Activated effector memory CD4-positive, alpha-beta T cell treated with Interleukin-2 at 50 U/mL for 16 hours (primary cell): Measurements from ENCODE around the gene B3GNT9.

Experiments
- DNase-seq: peaks from one replicate; pipeline ENCODE4 v3.0.0-alpha.2; 2020

B3GNT9 gene

DNA sequence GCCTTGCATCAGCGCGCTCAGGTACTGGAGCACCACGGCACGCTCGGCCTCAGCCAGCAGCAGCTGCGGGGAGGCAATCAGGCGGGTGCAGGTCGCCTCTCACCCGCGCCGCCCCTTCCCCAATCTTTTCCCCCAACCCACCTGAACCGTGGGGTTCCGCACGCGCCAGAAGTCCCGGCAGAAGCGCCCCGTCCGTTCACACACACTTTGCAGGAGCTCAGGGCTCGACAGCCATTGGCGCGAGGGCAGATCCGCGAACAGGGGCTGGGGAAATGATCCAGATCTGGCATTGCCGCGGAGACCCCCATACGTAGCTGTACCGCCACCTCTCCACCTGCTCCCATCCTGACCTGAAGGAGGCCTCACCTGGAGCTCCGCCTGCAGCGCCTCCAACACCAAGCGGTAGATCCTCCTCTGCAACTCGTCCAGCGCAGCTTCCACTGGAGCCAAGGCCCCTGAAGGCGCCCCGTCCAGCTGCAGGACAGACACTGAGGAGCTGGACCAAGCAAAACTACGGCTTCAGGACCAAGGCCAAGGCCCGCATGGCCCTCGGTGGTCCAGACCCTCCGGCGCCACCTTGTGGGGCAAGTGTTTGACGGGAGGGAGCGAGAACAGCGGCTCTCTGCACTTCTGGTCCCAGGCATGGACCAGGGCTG, 34.3 kb upstream of the B3GNT9 start:
- DNase-seq, result peak; percentile 74

DNA sequence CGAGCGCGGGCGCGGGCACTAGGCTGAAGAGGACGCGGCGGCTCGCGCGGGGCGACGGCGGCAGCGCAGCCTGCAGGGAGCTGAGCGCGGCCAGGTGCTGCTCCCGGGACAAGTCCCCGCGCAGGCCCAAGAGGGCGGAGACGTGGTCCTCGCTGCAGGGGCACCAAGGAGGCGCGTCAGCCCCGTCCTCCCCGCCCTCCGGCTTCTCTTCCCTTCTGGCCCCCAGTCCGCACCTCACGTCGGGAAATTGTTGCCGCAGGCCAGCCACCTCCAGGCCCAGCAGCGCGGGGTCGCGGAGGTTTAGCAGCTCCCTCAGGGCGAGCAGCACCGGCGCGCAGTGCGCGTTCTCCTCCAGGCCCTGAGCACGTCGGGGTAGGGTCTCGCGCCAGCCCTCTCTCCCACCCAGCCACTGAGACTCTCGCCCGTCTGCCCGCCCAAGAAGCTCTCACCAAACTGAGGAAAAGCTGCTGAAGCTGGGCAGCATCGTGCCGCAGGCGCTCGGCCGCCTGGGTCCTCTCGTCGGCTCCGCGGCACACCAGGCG, 33.7 kb upstream of the B3GNT9 start:
- DNase-seq, result no peak

DNA sequence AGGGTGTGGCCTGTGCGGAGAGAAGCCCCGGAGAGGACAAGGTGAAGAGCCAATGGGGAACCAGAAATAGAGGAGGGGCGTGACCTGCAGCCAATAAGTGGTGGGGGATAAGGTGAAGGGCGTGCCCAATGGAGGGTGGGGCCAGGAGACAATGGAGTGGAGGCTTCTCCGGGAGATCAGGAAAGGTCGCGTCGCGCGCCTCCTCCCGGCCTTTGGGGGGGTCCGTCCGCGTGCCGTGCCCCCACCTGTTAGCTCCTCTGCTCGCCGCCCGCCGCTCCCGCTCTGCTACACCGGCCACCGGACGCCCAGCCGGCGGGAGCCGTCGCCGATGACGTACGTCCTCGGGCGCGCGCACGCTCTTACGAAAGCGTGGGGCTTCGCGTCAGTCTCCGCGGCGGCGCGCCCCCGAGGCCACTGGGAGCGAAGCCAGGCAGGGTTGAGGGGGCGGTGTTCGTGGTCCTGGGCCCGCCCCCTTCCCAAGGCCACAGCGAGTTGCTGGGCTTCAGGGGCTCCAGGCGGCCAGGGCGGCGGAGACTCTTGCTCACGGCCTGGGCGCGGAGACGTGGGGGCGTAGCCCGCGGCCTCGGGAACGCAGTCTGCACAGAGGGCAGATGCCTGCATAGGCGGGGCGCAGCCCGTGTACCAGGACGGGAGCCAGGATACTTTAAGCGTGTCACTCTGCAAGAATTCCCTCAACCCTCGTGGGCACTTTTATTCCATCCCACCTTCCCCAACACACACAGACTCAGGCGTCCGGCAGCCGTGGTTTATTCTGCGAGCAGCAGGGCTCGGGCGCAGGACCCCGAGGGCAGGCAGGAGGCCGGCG, 33.0 kb upstream of the B3GNT9 start, which contains the start of gene MATCAP1:
MATCAP1 (minus strand) TSS at position 337 of the 826 bp plus-strand sequence. CDS start 3,353 bp downstream, outside the sequence.
- peak; percentile 89 for DNase-seq

DNA sequence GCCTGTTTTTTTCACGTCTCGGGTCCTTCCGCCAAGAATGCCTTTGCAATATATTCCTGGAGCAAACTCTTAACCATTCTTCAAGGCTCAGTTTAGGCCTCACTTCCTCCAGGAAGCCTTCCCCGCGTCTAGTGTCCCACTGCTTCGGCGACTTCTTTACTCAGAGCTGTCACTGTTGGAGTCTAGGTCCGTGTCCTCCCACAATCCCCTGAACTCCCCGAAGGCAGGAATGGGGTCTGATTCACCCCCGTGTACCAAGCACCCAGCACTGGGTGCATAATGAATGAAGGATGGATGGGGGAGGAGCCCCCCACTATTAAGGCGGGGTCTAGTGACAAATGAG, 32.5 kb upstream of the B3GNT9 start:
- no peak for DNase-seq

DNA sequence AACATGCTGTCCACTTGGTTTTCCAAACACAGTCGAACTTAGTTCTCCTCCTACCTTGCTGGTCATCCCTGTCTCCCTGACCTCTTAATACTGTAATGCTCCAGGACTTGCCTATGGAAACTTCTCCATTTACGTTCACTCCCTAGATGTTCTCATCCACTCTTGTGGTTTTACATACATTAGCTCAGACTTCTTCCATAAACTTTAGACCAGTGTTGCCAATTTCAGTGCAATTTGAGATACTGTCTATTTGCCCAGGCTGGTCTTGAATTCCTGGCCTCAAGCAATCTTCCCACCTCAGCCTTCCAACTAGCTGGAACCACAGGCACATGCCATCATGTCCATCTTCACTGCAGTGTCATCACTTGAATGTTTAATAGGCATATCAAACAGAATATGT, 31.5 kb upstream of the B3GNT9 start:
- no peak for DNase-seq

DNA sequence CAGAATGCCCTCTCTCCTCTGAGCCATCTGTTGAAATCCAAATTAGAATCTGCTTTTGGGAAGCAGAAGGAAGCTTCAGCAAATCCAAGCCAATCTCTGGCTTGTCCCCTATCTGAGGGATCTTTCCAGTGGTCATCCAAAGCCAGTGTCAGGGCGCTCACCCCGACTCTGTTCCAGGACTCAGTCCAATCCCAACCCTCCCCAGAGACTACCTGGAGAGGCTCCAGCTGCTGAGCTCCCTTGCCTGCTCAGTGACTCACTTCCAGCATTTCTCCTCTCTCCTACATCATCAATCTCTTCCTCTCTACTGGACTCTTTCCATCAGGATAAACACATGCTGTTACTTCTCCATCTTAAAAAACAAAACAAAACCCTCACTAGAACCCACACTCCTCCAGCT, 30.5 kb upstream of the B3GNT9 start:
- no peak for DNase-seq

DNA sequence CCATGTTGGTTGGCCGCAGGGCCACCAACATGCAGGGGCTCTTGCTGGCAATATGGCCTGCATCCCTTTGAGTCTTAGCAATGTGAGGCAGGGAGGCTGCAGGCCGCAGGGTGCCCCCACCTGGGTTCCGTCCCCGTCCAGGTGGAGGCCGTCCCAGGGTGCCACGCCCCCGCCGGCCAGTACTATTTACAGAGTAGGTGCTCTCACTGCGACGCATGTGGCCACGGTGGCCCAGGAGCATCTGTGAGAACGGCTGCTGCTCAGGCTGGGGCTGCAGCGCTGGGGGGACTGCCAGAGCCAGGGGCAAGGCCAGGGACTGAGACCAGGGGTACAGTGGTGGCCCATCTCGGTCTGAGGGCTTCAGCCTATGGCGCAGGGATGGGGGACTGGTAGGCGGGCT, 29.4 kb upstream of the B3GNT9 start:
- no peak for DNase-seq

DNA sequence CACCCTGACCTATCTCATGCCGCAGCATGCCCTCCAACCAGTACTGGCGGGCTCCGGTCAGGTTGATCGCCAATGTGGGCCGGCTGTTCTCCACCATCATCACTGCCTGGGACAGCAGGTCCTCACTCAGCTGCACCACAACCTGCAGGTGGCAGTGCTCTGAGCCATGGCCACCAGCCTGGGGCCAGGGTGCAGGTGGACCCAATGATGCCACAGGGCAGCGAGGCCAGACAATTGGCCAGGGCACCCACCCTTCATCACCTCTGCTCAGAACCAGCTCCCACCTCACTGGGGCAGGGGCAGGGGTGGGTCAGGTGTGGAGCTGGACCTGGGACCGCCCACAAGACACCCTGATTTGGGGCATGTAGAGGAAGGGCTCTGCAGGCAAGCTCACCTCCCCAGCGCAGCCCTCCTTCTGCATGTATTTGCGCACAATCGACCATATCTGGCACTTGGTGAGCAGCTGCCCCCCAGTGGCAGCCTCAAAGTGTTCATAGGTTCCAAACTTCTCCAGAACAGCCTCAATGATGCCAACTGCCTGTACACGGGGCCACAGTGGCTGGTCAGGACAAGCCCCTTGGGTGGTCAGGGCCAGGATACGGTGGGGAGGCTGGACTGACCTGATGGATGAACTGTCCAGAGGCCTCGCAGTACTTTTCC, 28.8 kb upstream of the B3GNT9 start:
- no peak for DNase-seq

DNA sequence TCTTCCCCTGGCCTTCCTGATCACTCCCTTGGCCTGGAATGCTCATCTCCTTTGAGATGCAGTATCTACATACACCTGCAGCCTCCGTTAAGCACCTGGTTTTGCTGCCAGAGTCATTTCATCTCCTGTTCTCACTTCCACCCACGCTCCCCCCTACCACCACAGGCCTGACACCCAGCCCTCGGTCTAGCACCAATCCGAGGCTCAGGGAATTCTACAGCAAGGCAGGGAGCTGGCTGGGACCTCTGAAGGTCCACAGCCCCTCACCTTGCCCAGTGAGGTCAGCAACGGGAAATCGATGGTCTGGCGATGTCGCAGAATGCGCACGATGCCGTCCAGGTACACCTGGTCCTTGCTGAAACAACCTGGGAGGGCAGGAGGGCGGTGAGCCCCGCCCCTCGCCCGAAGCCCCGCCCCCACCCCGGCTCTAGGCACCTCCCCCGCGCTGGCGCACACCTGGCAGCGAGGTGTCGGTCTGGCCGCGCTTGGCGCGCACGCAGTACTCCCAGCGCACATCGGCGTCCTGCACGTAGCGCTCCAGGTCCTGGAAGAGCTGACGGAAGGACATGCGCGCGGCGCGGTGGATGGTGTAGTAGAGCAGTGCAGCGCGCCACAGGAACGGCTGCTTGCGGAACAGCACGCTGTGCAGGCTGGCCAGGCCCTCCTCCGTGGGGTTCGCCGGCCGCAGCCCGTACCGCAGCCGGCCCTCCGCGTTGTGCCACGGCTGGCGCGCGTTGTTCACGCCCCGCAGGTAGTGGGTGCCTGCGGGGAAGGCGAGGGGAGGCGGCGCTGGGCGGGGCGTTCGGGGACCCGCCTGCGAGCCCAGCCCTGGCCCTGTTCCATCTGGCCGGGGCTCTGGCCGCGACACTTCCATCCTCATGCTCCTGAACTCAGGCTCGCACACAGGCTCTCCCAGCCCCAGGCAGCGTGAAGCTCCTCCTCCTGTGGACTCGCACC, 27.2 kb upstream of the B3GNT9 start:
- DNase-seq, result peak; percentile 57

DNA sequence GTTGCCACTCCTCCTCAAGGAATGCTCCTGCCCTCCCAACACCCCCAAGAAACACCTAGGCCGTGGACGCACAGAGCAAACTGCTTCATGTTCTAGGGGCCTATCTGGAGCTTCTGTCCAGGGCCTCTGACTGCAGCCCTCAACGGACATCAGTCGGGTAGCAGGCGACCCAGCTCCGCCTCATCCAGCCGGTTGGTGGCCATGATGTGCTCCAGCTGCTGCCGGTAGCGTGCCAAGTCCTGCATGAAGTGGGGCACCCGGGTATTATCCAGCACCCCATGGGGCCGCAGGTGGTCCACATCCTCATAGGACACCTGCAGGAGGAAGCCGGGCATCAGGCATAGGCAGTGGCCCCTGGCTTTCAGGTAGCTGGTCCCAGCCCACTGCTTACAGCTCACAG, 25.9 kb upstream of the B3GNT9 start:
- no peak for DNase-seq

DNA sequence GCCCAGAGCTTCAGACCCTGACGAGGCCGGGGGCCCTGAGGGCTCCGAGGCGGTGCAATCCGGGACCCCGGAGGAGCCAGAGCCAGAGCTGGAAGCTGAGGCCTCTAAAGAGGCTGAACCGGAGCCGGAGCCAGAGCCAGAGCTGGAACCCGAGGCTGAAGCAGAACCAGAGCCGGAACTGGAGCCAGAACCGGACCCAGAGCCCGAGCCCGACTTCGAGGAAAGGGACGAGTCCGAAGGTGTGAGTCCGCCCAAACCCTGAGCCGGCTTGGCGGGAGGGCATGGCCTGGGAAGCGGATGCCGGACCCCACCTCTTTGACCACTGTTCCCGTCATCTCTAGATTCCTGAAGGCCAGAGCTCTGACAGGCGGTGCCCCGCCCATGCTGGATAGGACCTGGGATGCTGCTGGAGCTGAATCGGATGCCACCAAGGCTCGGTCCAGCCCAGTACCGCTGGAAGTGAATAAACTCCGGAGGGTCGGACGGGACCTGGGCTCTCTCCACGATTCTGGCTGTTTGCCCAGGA, 24.0 kb upstream of the B3GNT9 start:
- DNase-seq, result no peak

DNA sequence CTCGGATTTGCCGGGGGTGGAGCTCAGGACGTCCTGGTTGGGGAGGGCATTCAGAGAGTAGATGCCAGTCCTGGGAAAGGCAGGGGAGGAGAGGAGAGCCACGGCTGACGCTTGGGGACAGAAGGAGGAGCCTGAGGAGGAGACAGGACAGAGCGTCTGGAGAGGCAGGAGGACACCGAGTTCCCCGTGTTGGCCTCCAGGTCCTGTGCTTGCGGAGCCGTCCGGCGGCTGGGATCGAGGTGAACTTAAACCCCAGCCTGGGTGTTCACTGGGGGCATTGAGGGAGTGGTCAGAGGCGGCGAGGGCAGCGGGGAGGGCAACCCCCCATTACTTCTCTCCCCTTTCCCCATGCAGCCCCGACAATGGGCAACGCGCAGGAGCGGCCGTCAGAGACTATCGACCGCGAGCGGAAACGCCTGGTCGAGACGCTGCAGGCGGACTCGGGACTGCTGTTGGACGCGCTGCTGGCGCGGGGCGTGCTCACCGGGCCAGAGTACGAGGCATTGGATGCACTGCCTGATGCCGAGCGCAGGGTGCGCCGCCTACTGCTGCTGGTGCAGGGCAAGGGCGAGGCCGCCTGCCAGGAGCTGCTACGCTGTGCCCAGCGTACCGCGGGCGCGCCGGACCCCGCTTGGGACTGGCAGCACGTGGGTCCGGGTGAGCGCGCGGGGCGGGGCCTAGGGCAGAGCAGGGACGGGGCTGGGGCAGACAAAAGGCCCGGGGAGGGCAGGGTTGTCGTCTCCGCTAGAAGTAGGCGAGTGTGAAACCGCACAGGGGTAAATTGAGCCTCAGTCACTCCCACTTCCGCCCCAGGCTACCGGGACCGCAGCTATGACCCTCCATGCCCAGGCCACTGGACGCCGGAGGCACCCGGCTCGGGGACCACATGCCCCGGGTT, 23.3 kb upstream of the B3GNT9 start:
- DNase-seq, result peak; percentile 63

DNA sequence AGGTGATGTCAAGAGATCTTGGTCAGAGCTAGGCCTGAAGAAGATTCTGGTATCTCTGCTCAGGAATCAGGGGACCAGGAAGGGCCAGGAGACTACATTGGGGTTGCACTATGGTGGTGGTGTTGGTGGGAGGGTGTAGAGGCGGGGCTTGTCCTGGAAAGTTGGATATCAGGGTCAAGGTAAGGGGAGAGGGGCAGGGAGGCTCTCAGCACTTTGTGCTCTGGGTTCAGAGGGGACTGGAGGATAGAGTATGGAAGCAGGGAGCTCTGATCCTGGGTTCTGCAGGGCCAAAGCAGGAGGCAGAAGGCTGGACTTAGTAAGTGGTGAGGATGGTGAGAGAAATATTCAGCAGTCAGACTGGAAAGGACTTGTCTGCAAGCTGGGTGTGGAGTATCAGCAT, 22.5 kb upstream of the B3GNT9 start:
- no peak for DNase-seq

DNA sequence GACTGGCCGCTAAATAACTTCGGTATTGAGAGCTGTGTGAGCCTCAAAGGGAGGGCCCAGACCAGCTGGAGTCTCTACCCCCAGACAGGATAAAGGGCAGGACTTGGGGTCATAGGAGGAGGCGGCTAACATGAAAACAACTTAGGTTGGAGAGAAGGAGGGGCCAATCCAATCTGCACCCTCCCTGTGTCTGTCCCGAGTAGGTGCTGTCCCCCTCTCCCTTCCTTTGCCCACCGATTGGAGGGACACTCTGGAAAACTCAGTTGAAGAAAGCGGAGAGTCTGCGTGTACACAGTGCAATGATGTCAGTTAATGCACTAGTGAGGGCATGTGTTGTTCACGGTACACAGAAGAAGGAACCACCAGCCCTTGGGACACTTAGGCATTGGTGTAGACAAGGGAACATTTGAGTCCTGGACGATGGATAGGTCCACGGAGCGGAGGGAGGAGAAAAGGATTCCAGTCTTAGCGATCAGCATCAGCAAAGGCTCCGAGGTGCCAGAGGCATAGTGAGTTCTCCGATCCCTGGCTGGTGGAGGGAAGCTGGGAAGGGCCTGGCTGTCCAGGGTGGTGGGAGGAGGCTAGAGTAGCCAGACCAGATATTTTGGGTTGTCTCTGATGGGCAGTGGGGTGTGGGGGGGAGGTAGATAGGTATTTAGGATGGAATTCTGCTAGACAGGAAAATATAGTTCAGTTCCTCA, 20.3 kb upstream of the B3GNT9 start:
- no peak for DNase-seq

DNA sequence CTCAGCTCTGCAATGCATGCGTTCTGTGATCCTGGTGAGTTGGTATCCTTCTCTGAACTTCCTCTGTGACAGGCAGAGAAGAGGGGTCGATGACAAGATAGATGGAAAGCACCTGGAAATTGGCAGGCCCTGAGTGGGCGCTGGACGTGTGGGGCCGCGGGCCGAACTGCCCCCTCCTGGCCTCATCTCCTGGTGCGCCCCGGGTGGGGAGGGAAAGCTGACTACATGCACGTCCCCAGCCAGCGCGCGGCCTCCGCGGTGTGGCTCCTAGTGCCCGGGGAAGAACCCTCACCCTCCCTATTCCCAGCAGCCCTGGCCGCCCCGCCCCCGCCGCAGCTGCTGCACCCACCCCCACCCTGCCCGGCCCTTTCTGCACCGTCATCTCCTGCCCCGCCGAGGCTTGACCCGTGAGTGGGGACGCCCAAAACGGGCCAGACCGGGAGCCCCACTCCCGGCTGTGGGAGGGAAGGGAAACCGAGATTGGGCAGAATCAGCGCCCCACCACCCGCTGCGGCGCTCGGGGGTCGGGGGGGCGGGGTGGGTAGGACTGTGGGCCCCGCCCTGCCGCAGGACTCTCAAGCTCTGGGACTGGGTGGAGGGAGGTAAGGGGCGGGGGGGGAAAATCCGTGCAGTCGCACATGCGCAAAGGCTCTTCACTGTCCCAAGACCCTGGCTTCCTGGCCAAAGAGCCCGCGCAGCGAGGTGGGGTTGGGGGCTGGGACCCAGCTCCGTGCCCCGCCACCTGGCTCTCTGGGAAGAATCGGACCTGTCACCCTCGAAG, 19.6 kb upstream of the B3GNT9 start, which contains the start of gene NOL3:
NOL3 (plus strand) TSS at position 371 of the 781 bp plus-strand sequence.
- DNase-seq, result no peak

DNA sequence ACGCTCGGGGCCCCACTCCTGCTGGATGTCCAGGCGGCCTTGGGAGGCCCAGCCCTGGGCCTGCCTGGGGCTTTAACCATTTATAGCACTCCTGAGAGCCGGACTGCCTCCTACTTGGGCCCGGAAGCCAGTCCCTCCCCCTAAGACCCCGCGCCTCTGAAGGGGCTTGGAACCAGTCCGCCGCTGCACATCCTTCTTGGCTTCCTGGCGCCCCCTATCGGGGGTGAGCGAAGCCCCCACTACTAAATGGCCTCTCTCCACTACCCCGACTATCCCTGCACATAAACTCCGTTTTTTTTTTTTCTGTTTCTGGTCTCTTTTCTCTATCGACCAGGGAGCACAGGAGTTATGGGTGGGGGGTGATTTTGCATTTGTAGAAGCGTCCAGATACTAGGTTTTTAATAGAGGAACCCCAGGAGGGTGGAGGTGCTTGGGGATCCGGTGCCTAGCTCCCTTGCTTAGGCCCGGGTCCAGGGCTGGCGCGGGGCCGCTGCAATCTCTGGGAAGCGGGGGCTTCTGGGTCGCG, 18.9 kb upstream of the B3GNT9 start:
- no peak for DNase-seq

DNA sequence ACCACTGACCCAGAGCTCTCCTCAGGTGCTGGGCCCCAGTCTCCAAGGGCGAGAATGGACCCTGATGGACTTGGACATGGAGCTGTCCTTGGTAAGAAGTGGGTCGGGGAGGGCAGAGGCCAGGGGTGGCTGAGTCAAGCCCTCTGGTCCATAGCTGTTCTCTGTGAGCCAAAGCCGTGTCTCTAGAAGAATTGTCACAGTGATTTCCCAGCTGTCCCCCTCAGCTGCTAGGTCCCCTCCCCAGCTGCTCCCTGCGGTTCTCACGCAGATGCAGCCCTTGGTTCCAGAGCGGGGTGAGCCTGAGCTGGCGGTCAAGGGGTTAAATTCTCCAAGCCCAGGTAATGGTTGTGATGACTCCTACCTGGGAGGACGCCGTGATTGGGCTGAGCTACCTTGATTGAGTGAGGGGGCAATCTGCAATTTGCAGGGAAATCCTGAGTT, 18.2 kb upstream of the B3GNT9 start:
- DNase-seq, result no peak

DNA sequence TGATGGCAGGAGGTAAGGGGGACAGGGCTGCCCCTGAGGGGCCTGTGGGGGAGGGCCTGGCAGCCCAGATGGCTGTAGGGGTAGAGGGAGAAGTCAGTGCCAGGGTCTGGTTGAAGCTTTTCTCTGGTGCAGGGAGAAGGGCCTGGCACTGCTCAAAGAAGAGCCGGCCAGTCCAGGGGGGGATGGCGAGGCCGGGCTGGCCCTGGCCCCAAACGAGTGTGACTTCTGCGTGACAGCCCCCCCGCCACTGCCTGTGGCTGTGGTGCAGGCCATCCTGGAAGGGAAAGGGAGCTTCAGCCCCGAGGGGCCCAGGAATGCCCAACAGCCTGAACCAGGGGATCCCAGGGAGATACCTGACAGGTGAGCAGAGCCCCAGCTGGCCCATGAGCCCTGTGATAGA, 16.8 kb upstream of the B3GNT9 start:
- DNase-seq, result no peak

DNA sequence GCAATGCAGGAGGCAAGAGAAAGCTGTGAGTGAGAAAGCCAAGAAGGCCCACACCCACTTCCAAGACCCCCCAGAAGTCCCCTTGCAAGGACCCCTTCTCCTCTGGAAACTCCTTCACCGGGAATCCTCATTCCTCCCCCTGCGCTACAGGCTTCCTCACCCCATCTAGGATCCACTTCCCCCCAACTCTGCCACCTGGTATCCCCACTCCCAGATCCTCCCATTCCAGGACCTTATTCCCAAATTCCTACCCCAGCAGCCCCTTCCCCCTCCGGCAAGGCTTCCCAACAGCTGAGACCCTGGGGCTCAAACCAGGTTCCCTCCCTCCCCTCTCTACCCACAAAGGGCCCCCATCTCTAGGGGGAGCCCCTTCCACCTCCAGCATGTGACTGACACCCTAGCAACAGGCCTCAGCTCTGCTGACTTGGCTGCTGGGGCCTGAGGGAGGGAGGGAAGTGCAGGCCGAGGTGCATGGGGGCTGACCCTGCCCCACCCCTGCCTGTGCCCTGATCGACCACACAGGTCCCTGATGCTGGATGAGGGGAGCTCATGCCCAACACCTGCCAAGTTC, 15.9 kb upstream of the B3GNT9 start:
- DNase-seq, result no peak
